Measurements from ENCODE around the gene WDR70. TPM values are rescaled to one million over a fixed set of nuclear protein-coding genes. Genes with fewer than 3 reads are reported as not detected.

WDR70 gene
- total RNA-seq, 1 experiment from 2014 or later, result 78.2 TPM

- peaks cover 15% of the 10 kb centered on the region for H3K4me1 ChIP-seq (replicated peaks; ENCODE audit: insufficient read depth)
- H3K9me3 ChIP-seq (ENCODE audit: insufficient read depth, low read depth), result no peaks in the 10 kb centered on the region
- H3K79me2 ChIP-seq (ENCODE audit: low read depth), result no peaks in the 10 kb centered on the region
- CTCF ChIA-PET, result no interaction called here
- no TSS peak for BruUV-seq (replicated peaks)
- no peaks in the 10 kb centered on the region for H3K27me3 ChIP-seq (ENCODE audit: insufficient read depth, low read depth)
- no peak overlapping the region for H3K27ac ChIP-seq
- no peaks in the 10 kb centered on the region; the same call in 1 of the 2 replicates for H3K9me2 ChIP-seq (ENCODE audit: insufficient read depth)
- no peaks in the 10 kb centered on the region for H3K36me3 ChIP-seq (ENCODE audit: low read depth)
- H2AFZ ChIP-seq, result no peak overlapping the region
- intact Hi-C loops (cut with micrococcal nuclease; ENCODE audit: unreplicated experiment), result loop anchor here (2.0 kb wide), 1 partner anchor 697 kb away; no protein-coding TSS in a partner anchor
- H3K4me3 ChIP-seq, result no peak overlapping the region
- H4K20me1 ChIP-seq (ENCODE audit: insufficient read depth), result no peaks in the 10 kb centered on the region; the same call in 1 of the 2 replicates
- H3F3A ChIP-seq (ENCODE audit: insufficient read depth, low read depth), result peaks cover 14% of the 10 kb centered on the region; the same call in 1 of the 2 replicates
- POLR2A ChIA-PET (ENCODE audit: unreplicated experiment), result interaction anchor here (0.6 kb wide), 1 partner anchor 117 kb away, joined by 26 read pairs; no protein-coding TSS in a partner anchor
- TF ChIP-seq EZH2 (IDR thresholded peaks at IDR 0.05; ENCODE audit: low read depth) (no peak), CTCF (conservative IDR thresholded peaks at IDR 0.05) (no peak)
- no peak for DNase-seq
- no peak overlapping the region for H3K4me2 ChIP-seq
Measured at GRCh38 chr5:37495668-37496347, 116.7 kb downstream of the WDR70 start.

- Histone ChIP-seq H3K9me2 (ENCODE audit: insufficient read depth) (no peaks in the 10 kb centered on the region; the same call in 1 of the 2 replicates), H3K27ac (no peak overlapping the region), H2AFZ (no peak overlapping the region), H3K9me3 (ENCODE audit: insufficient read depth, low read depth) (no peaks in the 10 kb centered on the region), H3K27me3 (ENCODE audit: insufficient read depth, low read depth) (no peaks in the 10 kb centered on the region), H3K4me1 (replicated peaks; ENCODE audit: insufficient read depth) (peaks cover 15% of the 10 kb centered on the region), H3K4me3 (no peak overlapping the region), H3K4me2 (no peak overlapping the region), H4K20me1 (ENCODE audit: insufficient read depth) (no peaks in the 10 kb centered on the region), H3K36me3 (ENCODE audit: low read depth) (no peaks in the 10 kb centered on the region), H3F3A (ENCODE audit: insufficient read depth, low read depth) (peaks cover 14% of the 10 kb centered on the region; the same call in 1 of the 2 replicates), H3K79me2 (ENCODE audit: low read depth) (no peaks in the 10 kb centered on the region)
- intact Hi-C loops (cut with micrococcal nuclease; ENCODE audit: unreplicated experiment), result no loop called here
- DNase-seq, result no peak
- BruUV-seq (replicated peaks), result no TSS peak
- TF ChIP-seq EZH2 (IDR thresholded peaks at IDR 0.05; ENCODE audit: low read depth) (no peak), CTCF (conservative IDR thresholded peaks at IDR 0.05) (no peak)
- ChIA-PET POLR2A (ENCODE audit: unreplicated experiment) (interaction anchor here (0.6 to 0.9 kb wide), 3 partner anchors 10 to 126 kb away, joined by 4 to 10 read pairs (median 5); partner anchors contain the start of gene NUP155), CTCF (no interaction called here)
Measured at GRCh38 chr5:37496902-37497445, 117.9 kb downstream of the WDR70 start.

GRCh38 chr5:37501152-37501551, 122.0 kb downstream of the WDR70 start:
- no TSS peak for BruUV-seq (replicated peaks)

More at GRCh38 chr5:37501152-37501551, 122.0 kb downstream of the WDR70 start:
- Histone ChIP-seq H4K20me1 (ENCODE audit: insufficient read depth) (no peaks in the 10 kb centered on the region), H2AFZ (no peak overlapping the region), H3K79me2 (ENCODE audit: low read depth) (no peaks in the 10 kb centered on the region), H3K9me3 (ENCODE audit: insufficient read depth, low read depth) (no peaks in the 10 kb centered on the region), H3K36me3 (ENCODE audit: low read depth) (no peaks in the 10 kb centered on the region), H3K27ac (no peak overlapping the region), H3K27me3 (ENCODE audit: insufficient read depth, low read depth) (no peaks in the 10 kb centered on the region), H3K9me2 (ENCODE audit: insufficient read depth) (no peaks in the 10 kb centered on the region), H3K4me1 (replicated peaks; ENCODE audit: insufficient read depth) (no peaks in the 10 kb centered on the region; the same call in 1 of the 2 replicates), H3K4me3 (no peak overlapping the region), H3F3A (ENCODE audit: insufficient read depth, low read depth) (no peaks in the 10 kb centered on the region; the same call in 1 of the 2 replicates), H3K4me2 (no peak overlapping the region)
- ChIA-PET POLR2A (ENCODE audit: unreplicated experiment) (interaction anchor here (0.7 kb wide), 1 partner anchor 14 kb away, joined by 11 read pairs; no protein-coding TSS in a partner anchor), CTCF (no interaction called here)
- intact Hi-C loops (cut with micrococcal nuclease; ENCODE audit: unreplicated experiment), result no loop called here
- no peak for TF ChIP-seq EZH2 (IDR thresholded peaks at IDR 0.05; ENCODE audit: low read depth)
- TF ChIP-seq CTCF (conservative IDR thresholded peaks at IDR 0.05), result no peak
- no peak for DNase-seq

Measured in PC-9 (cell line).